GM12878 (cell line): ENCODE data around the gene RHNO1. TPM values are rescaled to one million over a fixed set of nuclear protein-coding genes. Genes with fewer than 3 reads are reported as not detected.

ENCODE experiments used
- ATAC-seq: fragments of 200-7000 bp; cut with Tn5 transposase; 3 replicates; pipeline ENCODE4 v1.9.1; 2020; ENCODE audit warnings: mild to moderate bottlenecking, moderate library complexity
- BruUV-seq: library from RNA; stranded (reverse); fragments of 400-500 nt; replicated peaks from 2 replicates; lab custom pipeline; 2021; lab: Mats Ljungman, UMichigan
- CTCF ChIA-PET: fragments of 300-600 bp; sonication (Branson Sonifier 250); formaldehyde crosslinking; extraction: SDS; loops from one replicate; lab custom pipeline; 2021; ENCODE audit warnings: inconsistent platforms; lab: Yijun Ruan, JAX
- POLR2A ChIA-PET: fragments of 350-600 bp; formaldehyde crosslinking; extraction: SDS; loops from one replicate; lab custom pipeline; 2021; ENCODE audit warnings: inconsistent platforms; lab: Charles Lee
- RAD21 ChIA-PET: fragments of 300-600 bp; sonication (Branson Sonifier 250); formaldehyde crosslinking; loops from one replicate; lab custom pipeline; 2023; ENCODE audit warnings: antibody characterized with exemption; ENCODE audit not compliant: unreplicated experiment; lab: Charles Lee
- SMC1A ChIA-PET: fragments of 300-600 bp; sonication (Branson Sonifier 250); formaldehyde crosslinking; loops from one replicate; lab custom pipeline; 2023; ENCODE audit not compliant: unreplicated experiment, uncharacterized antibody; lab: Charles Lee
- DNase-seq: peaks from one replicate; pipeline ENCODE4 v3.0.0-alpha.2; 2011; ENCODE audit warnings: low read depth, low spot score
- FAIRE-seq: peaks from 3 replicates; lab custom pipeline; 2011; peaks lifted over from hg19 to GRCh38; lab: Jason Lieb, UNC
- H2AFZ ChIP-seq: 2 replicates; pipeline ENCODE4 v1.6.0; 2011; ENCODE audit warnings: low read depth, low read length, control low read depth; ENCODE audit not compliant: control insufficient read depth
- H3K27ac ChIP-seq: 2 replicates; pipeline ENCODE4 v1.5.1; 2011; ENCODE audit warnings: control low read depth; ENCODE audit not compliant: control insufficient read depth, insufficient read depth
- H3K27me3 ChIP-seq, 2 experiments: replicated peaks in 1 of 2; 2 replicates each; pipeline versions ENCODE4 v1.6.0 to v1.6.1; 2011; ENCODE audit warnings: low read length in 1 of 2; ENCODE audit not compliant: control insufficient read depth in 2 of 2, insufficient read depth in 2 of 2
- H3K36me3 ChIP-seq, 2 experiments: 2 replicates each; pipeline ENCODE4 v1.5.1; 2011; ENCODE audit warnings: low read length in 1 of 2; ENCODE audit not compliant: control insufficient read depth in 2 of 2, insufficient read depth in 2 of 2
- H3K4me1 ChIP-seq: 2 replicates; pipeline ENCODE4 v1.6.1; 2011; ENCODE audit warnings: mild to moderate bottlenecking, low read length, moderate library complexity, mixed read lengths; ENCODE audit not compliant: control insufficient read depth, insufficient read depth
- H3K4me2 ChIP-seq: 2 replicates; pipeline ENCODE4 v1.6.0; 2011; ENCODE audit warnings: control low read depth; ENCODE audit not compliant: control insufficient read depth, insufficient read depth
- H3K4me3 ChIP-seq: fragments of 200-600 bp; sonication (generic); 2 replicates; pipeline ENCODE4 v1.5.1; 2016
- H3K79me2 ChIP-seq: 2 replicates; pipeline ENCODE4 v1.6.0; 2011; ENCODE audit warnings: low read length; ENCODE audit not compliant: control insufficient read depth, insufficient read depth
- H3K9ac ChIP-seq: 2 replicates; pipeline ENCODE4 v1.8.0; 2011; ENCODE audit warnings: low read length, control low read depth, mixed read lengths; ENCODE audit not compliant: control insufficient read depth, insufficient read depth
- H3K9me3 ChIP-seq: replicated peaks from 3 replicates; pipeline ENCODE4 v1.5.1; 2011; ENCODE audit warnings: mild to moderate bottlenecking, low read length; ENCODE audit not compliant: control insufficient read depth, insufficient read depth
- H4K20me1 ChIP-seq: 2 replicates; pipeline ENCODE4 v1.6.0; 2011; ENCODE audit not compliant: control insufficient read depth, insufficient read depth
- BCL11A ChIP-seq: IDR thresholded peaks from 2 replicates; pipeline ENCODE4 v1.6.1; 2011; ENCODE audit warnings: low read depth, low read length
- CREM ChIP-seq: IDR thresholded peaks from 2 replicates; pipeline ENCODE4 v1.6.1; 2014; ENCODE audit warnings: antibody characterized with exemption, low read depth
- HCFC1 ChIP-seq: fragments of 150-350 bp; IDR thresholded peaks from 2 replicates; pipeline ENCODE4 v1.6.1; 2014; ENCODE audit warnings: low read length
- HDAC2 ChIP-seq: fragments of 200-600 bp; sonication (generic); IDR thresholded peaks from 2 replicates; pipeline ENCODE4 v1.6.1; 2017
- HDGF ChIP-seq: fragments of 450-650 bp; IDR thresholded peaks from 2 replicates; pipeline ENCODE4 v1.6.1; 2016; ENCODE audit warnings: antibody characterized with exemption
- MEF2B ChIP-seq: fragments of 450-650 bp; IDR thresholded peaks from 2 replicates; pipeline ENCODE4 v1.6.1; 2018; ENCODE audit warnings: mild to moderate bottlenecking, moderate library complexity; ENCODE audit not compliant: partially characterized antibody, poor library complexity, severe bottlenecking
- PAX5 ChIP-seq: IDR thresholded peaks from 2 replicates; pipeline ENCODE4 v1.6.1; 2011; ENCODE audit warnings: low read depth, low read length, borderline replicate concordance
- PBX3 ChIP-seq: IDR thresholded peaks from 2 replicates; pipeline ENCODE4 v1.6.1; 2011; ENCODE audit warnings: mild to moderate bottlenecking, low read depth, low read length, moderate library complexity; ENCODE audit not compliant: insufficient replicate concordance
- SIX5 ChIP-seq: IDR thresholded peaks from 2 replicates; pipeline ENCODE4 v1.6.1; 2011; ENCODE audit warnings: mild to moderate bottlenecking, low read depth, low read length, moderate library complexity; ENCODE audit not compliant: severe bottlenecking
- SKIL ChIP-seq: fragments of 450-650 bp; IDR thresholded peaks from 2 replicates; pipeline ENCODE4 v1.6.1; 2017; ENCODE audit warnings: mild to moderate bottlenecking, low read depth, inconsistent platforms; ENCODE audit not compliant: poor library complexity, severe bottlenecking
- SREBF1 ChIP-seq: IDR thresholded peaks from 2 replicates; pipeline ENCODE4 v1.6.1; 2012; ENCODE audit warnings: mild to moderate bottlenecking, low read length
- TCF7 ChIP-seq: IDR thresholded peaks from 2 replicates; pipeline ENCODE4 v1.6.1; 2014; ENCODE audit warnings: antibody characterized with exemption, borderline replicate concordance
- whole genome bisulfite sequencing: methylation state at CpG from one replicate; pipeline ENCODE4 v1.1.6; 2016; ENCODE audit warnings: low lambda C conversion rate; ENCODE audit not compliant: insufficient replicate concordance, insufficient coverage; ENCODE audit errors: missing lambda C conversion rate; 5-methylcytosine and 5-hydroxymethylcytosine counted together
- in situ Hi-C: fragments of 300-500 bp; cut with MboI; formaldehyde crosslinking; loops from 9 replicates; pipeline ENCODE4 v1.14.3; 2018; ENCODE audit warnings: mixed read lengths
- intact Hi-C: fragments of 100-400 bp; cut with micrococcal nuclease; formaldehyde crosslinking; loops from one replicate; pipeline ENCODE4 v1.14.2; 2022; ENCODE audit not compliant: unreplicated experiment
- polyA plus RNA-seq, 11 experiments: library from polyadenylated mRNA; depleted of rRNA in 4 of 11; unstranded in 6 of 11; stranded (reverse) in 5 of 11; fragments of >200 nt; fragmentation: Nextera tagmentation in 4 of 11; fragmentation: Illumina TruSeq in 1 of 11; extraction: Ambion mirVana in 4 of 11; extraction: Trizol in 1 of 11; gene quantifications; 1 replicate in 1 of 11; 2 replicates in 10 of 11; pipeline versions ENCODE4 v1.2.1 to v1.2.3, GENCODE V29; 2011 to 2016; ENCODE audit warnings: inconsistent platforms in 2 of 11, missing spikeins in 2 of 11, low read depth in 1 of 11
- total RNA-seq, 4 experiments: library from RNA; depleted of rRNA in 3 of 4; stranded (reverse); fragments of >200 nt in 3 of 4; fragmentation: Illumina TruSeq in 1 of 4; extraction: Trizol in 1 of 4; gene quantifications; 2 replicates each; pipeline versions ENCODE4 v1.2.1 to v1.2.3, GENCODE V29; 2013 to 2021
- TF ChIP-seq, protein P1 (sequence below): IDR thresholded peaks from 2 replicates; pipeline ENCODE4 v1.6.1; 2011; ENCODE audit warnings: borderline replicate concordance, low read depth, mild to moderate bottlenecking, moderate library complexity, low read length; ENCODE audit not compliant: insufficient read depth, poor library complexity, severe bottlenecking
- TF ChIP-seq, protein P2 (sequence below): fragments of 450-650 bp; IDR thresholded peaks from 2 replicates; pipeline ENCODE4 v1.6.1; 2016; ENCODE audit warnings: mild to moderate bottlenecking
- TF ChIP-seq, protein P3 (sequence below): fragments of 450-650 bp; IDR thresholded peaks from 2 replicates; pipeline ENCODE4 v1.6.1; 2017; ENCODE audit warnings: borderline replicate concordance

RHNO1 gene
- total and polyA plus RNA-seq, 10 of the 15 experiments (the other 5 are each of a cell fraction or from before 2014, with no cell fraction given): 27.9 to 91.6 (median 49.3) TPM

DNA sequence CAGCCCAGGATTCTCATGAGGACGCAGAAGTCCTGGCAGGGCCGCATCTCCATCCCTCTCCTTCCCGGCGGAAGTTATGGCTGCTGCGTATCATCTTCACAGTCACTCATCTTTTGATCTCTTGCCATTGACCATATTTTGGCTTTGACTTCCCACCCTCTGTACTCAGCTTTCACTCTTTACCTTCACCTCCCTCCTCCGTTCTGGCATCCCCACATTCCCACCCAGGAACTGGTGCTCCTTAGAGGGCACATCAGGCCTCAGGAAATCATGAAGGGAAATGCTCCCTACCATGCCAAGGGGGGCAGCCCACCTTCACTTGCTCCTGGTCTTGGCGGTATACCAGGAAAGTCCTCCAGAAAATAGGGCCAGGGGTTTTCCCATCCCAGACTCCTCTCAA lies 21.5 kb upstream of the RHNO1 start:
- ATAC-seq (no peak), FAIRE-seq (no peak), DNase-seq (no peak)
- H3K27me3 ChIP-seq: no peaks in the 10 kb centered on the region
- no peak overlapping the region for H3K27ac ChIP-seq
- BruUV-seq: no TSS peak
- no peak overlapping the region for H3K4me3 ChIP-seq
- H3K4me1 ChIP-seq: no peaks in the 10 kb centered on the region
- H3K4me2 ChIP-seq: no peak overlapping the region
- ChIA-PET RAD21 (no interaction called here), SMC1A (no interaction called here), CTCF (interaction anchor here (3.0 kb wide), 1 partner anchor 89 kb away, joined by 24 read pairs; no protein-coding TSS in a partner anchor), POLR2A (no interaction called here)
- WGBS: 96% methylated on average over 7 of the region's 7 CpGs
- H4K20me1 ChIP-seq: no peaks in the 10 kb centered on the region
- TF ChIP-seq SKIL: no peak
- no peak for TF ChIP-seq HDGF
- TF ChIP-seq CREM: no peak
- TF ChIP-seq HDAC2: no peak
- TF ChIP-seq BCL11A: no peak
- TF ChIP-seq PAX5: no peak
- TF ChIP-seq SIX5: no peak
- no peak for TF ChIP-seq PBX3
- TF ChIP-seq, protein P1, sequence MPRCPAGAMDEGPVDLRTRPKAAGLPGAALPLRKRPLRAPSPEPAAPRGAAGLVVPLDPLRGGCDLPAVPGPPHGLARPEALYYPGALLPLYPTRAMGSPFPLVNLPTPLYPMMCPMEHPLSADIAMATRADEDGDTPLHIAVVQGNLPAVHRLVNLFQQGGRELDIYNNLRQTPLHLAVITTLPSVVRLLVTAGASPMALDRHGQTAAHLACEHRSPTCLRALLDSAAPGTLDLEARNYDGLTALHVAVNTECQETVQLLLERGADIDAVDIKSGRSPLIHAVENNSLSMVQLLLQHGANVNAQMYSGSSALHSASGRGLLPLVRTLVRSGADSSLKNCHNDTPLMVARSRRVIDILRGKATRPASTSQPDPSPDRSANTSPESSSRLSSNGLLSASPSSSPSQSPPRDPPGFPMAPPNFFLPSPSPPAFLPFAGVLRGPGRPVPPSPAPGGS: no peak
- no peak for TF ChIP-seq MEF2B
- no peak for TF ChIP-seq TCF7
- TF ChIP-seq SREBF1: no peak
- TF ChIP-seq, protein P2, sequence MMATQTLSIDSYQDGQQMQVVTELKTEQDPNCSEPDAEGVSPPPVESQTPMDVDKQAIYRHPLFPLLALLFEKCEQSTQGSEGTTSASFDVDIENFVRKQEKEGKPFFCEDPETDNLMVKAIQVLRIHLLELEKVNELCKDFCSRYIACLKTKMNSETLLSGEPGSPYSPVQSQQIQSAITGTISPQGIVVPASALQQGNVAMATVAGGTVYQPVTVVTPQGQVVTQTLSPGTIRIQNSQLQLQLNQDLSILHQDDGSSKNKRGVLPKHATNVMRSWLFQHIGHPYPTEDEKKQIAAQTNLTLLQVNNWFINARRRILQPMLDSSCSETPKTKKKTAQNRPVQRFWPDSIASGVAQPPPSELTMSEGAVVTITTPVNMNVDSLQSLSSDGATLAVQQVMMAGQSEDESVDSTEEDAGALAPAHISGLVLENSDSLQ: no peak
- TF ChIP-seq, protein P3, sequence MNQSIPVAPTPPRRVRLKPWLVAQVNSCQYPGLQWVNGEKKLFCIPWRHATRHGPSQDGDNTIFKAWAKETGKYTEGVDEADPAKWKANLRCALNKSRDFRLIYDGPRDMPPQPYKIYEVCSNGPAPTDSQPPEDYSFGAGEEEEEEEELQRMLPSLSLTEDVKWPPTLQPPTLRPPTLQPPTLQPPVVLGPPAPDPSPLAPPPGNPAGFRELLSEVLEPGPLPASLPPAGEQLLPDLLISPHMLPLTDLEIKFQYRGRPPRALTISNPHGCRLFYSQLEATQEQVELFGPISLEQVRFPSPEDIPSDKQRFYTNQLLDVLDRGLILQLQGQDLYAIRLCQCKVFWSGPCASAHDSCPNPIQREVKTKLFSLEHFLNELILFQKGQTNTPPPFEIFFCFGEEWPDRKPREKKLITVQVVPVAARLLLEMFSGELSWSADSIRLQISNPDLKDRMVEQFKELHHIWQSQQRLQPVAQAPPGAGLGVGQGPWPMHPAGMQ: no peak
- TF ChIP-seq HCFC1: no peak
- H3K79me2 ChIP-seq: no peaks in the 10 kb centered on the region
- intact Hi-C loops: no loop called here
- no peak overlapping the region for H3K9ac ChIP-seq
- in situ Hi-C loops: no loop called here
- no peaks in the 10 kb centered on the region for H3K9me3 ChIP-seq
- H2AFZ ChIP-seq: no peak overlapping the region
- H3K36me3 ChIP-seq: peaks cover 11% of the 10 kb centered on the region in 2 experiments; a peak in 3 of 4 replicates
